GM21723 (cell line): ENCODE data around the gene ROCK2.

ENCODE experiments used
- ATAC-seq: cut with Tn5 transposase; IDR thresholded peaks from one replicate; pipeline ENCODE4 v1.9.1; 2021; ENCODE audit warnings: mild to moderate bottlenecking, moderate library complexity; ENCODE audit not compliant: unreplicated experiment

ROCK2 gene

GRCh38 chr2:11367170-11367730, 22.8 kb upstream of the ROCK2 start:
- ATAC-seq: no peak

GRCh38 chr2:11366326-11366741, 21.9 kb upstream of the ROCK2 start:
- no peak for ATAC-seq

- no peak for ATAC-seq
Measured at GRCh38 chr2:11365096-11365879, 20.9 kb upstream of the ROCK2 start.

- no peak for ATAC-seq
Measured at GRCh38 chr2:11364565-11364887, 20.1 kb upstream of the ROCK2 start.

- no peak for ATAC-seq
Measured at GRCh38 chr2:11363868-11364564, 19.6 kb upstream of the ROCK2 start.

GRCh38 chr2:11359865-11360264, 15.4 kb upstream of the ROCK2 start:
- ATAC-seq: no peak

- no peak for ATAC-seq
Measured at GRCh38 chr2:11357428-11357972, 13.1 kb upstream of the ROCK2 start.

GRCh38 chr2:11356764-11357163, 12.3 kb upstream of the ROCK2 start:
- no peak for ATAC-seq

- no peak for ATAC-seq
Measured at GRCh38 chr2:11355194-11356053, 11.0 kb upstream of the ROCK2 start.

- ATAC-seq: no peak
Measured at GRCh38 chr2:11354363-11355154, 10.1 kb upstream of the ROCK2 start.

GRCh38 chr2:11352781-11353537, 8.5 kb upstream of the ROCK2 start:
- no peak for ATAC-seq

GRCh38 chr2:11348209-11348749, 3.8 kb upstream of the ROCK2 start:
- ATAC-seq: no peak

GRCh38 chr2:11347403-11347959, 3.0 kb upstream of the ROCK2 start:
- ATAC-seq: no peak

GRCh38 chr2:11346023-11346482, 1.6 kb upstream of the ROCK2 start:
- ATAC-seq: no peak

GRCh38 chr2:11344956-11345677, 681 bp upstream of the ROCK2 start:
- ATAC-seq: peak; percentile 30

GRCh38 chr2:11343650-11344341, 640 bp downstream of the ROCK2 start:
- ATAC-seq: peak; percentile 42

- ATAC-seq: no peak
Measured at GRCh38 chr2:11343368-11343649, 1.1 kb downstream of the ROCK2 start.
